CD4-positive, alpha-beta T cell treated with Interleukin-17A for 4 hours (primary cell): ENCODE results near the gene CTNNA3.

Experiments
- DNase-seq: peaks from one replicate; pipeline ENCODE4 v3.0.0-alpha.2; 2020; ENCODE audit warnings: mixed read lengths

Gene CTNNA3

DNA sequence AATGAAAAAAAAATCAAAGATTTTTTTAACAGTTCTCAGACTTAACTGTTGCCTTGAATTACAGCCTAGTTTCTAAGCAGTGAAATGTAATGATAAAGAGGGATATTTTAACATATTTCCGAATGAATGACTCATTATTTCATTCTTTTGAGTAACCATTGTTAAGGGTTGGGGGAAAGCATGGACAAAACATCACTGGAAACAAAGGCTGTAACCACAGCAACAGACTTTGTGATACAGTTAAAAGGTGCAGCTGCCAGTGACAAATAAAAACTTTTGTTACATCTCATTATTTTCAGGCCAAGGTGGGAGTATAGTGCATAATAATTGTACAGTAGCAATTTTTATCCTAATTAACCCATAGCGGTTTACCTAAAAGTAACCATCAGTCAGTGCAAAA, 597.5 kb downstream of the CTNNA3 start:
- DNase-seq, result no peak

DNA sequence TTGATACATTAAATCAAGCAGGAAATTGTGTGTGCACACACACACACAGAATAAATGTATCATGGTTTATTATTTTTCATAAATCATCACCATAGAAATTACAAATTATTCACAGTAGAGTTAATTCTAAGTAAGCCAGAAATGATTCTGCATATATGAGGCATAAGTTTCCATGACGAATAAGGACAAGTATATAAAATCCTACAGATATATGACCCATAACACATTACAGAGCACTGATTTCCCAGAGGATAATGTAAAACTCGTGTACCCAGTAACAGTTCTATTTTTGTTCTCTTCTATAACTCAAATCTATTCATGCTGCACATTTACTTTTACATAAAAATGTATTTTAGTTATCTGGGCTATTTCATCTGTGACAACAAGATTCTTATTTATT, 600.5 kb downstream of the CTNNA3 start:
- DNase-seq, result no peak

GRCh38 chr10:67088036-67088435, 608.0 kb downstream of the CTNNA3 start:
- no peak for DNase-seq

DNA sequence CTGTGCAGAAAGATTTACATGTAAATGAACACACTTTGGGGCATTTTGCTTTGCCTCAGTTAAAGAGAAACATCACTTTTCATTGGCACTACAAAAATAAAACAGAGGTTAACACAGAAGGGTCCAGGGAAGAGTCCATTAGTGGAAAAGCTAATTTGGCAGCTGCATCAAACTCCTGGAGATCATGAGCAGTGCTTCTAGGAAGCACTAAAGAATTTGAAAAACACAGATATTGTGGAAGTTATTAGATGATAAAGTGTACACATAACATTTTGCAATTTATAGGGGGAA, 608.9 kb downstream of the CTNNA3 start:
- DNase-seq, result no peak

GRCh38 chr10:67086327-67087134, 609.5 kb downstream of the CTNNA3 start:
- no peak for DNase-seq

GRCh38 chr10:67079126-67079525, 616.9 kb downstream of the CTNNA3 start:
- DNase-seq, result no peak

GRCh38 chr10:67077376-67077775, 618.6 kb downstream of the CTNNA3 start:
- no peak for DNase-seq

DNA sequence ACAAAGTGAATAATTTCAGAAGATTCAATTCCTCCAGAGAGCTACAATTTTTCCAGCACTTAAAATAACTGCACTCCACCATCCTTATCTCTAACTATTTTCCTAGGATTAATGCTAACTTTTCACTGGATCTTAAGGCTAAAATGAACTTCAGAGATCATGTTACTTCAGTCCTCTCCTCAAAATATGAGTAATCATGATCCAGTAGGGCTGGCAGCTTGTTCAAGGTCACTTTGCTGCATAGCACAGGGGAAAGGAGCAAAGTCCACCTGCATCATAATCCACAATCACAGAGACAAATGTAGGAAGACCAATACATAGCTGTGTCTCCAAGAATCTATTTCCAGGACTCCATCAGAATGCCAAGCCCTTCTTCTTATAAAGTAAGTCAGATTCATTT, 619.9 kb downstream of the CTNNA3 start:
- no peak for DNase-seq

GRCh38 chr10:67075491-67075971, 620.5 kb downstream of the CTNNA3 start:
- DNase-seq, result no peak

GRCh38 chr10:67072654-67073053, 623.3 kb downstream of the CTNNA3 start:
- no peak for DNase-seq

GRCh38 chr10:67050415-67050814, 645.6 kb downstream of the CTNNA3 start:
- no peak for DNase-seq

GRCh38 chr10:67049988-67050387, 646.0 kb downstream of the CTNNA3 start:
- no peak for DNase-seq

GRCh38 chr10:67046507-67046906, 649.5 kb downstream of the CTNNA3 start:
- DNase-seq, result no peak

GRCh38 chr10:67045404-67045803, 650.6 kb downstream of the CTNNA3 start:
- no peak for DNase-seq

DNA sequence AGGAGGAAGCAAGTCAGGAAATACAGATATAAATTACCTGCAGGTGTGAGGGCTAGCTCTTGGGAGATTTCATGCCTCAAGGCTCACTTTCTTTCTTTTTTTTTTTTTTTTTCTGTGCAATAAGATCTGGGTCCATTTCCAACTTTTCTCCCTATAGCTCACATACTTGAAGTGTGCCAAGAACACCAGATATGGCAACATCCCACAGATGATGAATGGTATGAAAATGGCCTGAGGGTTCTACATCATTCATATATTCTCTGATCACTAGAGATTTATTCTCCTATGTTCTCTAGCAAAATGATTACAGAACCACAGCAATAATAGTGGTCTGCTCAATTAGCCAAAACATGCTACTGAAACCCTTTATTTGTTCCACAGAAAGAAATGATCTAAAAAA, 653.0 kb downstream of the CTNNA3 start:
- DNase-seq, result no peak

- no peak for DNase-seq
These were observed 659.2 kb downstream of the CTNNA3 start for GRCh38 chr10:67036808-67037207.

GRCh38 chr10:67033878-67034277, 662.1 kb downstream of the CTNNA3 start:
- DNase-seq, result no peak

DNA sequence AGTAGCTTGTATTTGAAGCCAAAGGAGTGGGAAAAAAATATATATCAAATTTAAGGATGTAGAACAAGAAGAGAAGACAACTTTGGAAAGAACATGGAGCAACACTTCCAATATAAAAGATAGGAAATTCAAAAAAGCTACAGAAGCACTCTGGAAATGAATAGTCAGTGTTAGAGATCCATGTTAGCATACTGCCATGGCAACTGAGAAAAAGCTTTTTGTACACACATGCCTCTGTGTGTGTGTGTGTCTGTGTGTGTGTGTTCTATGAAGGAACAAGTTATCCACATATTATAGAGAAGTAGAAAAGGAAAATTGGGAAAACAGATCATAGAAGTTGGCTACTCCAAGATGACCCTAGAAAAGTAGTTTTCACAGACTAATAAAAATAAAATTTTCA, 673.9 kb downstream of the CTNNA3 start:
- DNase-seq, result no peak

DNA sequence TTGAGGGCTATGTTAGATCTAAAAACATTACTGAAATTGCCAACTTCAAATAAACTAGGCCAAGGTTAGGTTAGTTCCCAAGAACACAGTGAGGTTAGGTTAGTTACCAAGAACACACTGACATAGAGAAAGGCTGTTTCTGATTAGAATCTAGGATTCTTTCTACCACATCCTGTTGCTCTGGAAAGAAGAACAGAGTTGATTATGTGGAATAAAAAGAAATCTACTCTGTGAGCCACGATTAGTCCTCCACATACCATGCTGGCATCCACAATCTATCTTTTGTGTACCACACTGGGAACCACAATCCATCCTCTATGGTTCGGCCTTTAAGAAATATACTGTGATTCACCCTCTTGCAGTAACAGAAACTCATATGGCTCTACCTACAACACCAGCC, 678.8 kb downstream of the CTNNA3 start:
- no peak for DNase-seq

GRCh38 chr10:67015225-67015624, 680.8 kb downstream of the CTNNA3 start:
- DNase-seq, result no peak

DNA sequence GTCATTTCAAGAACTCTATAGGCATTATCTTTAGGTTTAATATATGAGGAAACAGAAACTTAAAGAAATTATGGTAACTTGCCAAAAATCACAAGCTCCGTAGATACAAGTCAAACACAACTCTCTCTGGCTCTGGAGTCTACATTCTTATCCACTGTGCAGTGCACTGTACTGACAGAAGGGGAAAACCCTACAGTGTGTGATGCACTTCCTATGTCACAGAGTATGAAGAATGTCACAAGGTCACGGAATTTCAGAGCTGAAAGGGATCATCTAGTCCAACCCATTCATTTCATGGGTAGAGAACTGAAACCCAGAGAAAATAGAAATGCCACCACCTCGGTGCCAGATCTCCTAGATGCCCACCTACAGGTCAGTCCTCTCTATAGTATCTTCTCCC, 684.0 kb downstream of the CTNNA3 start:
- DNase-seq, result no peak

- no peak for DNase-seq
These were observed 684.5 kb downstream of the CTNNA3 start for GRCh38 chr10:67011480-67011879.

- no peak for DNase-seq
These were observed 690.0 kb downstream of the CTNNA3 start for GRCh38 chr10:67005981-67006380.

GRCh38 chr10:67004690-67005089, 691.3 kb downstream of the CTNNA3 start:
- DNase-seq, result no peak
